Small intestine (tissue), 7 donors: ENCODE data around the gene SEMA6D. TPM values are rescaled to one million over a fixed set of nuclear protein-coding genes. Genes with fewer than 3 reads are reported as not detected.

ENCODE experiments used
- DNase-seq, 2 donors: peaks; one replicate each; pipeline versions ENCODE4 v3.0.0 to v3.0.0-alpha.2; 2013
- FAIRE-seq: peaks from 2 replicates; lab custom pipeline; 2012; peaks lifted over from hg19 to GRCh38; lab: Jason Lieb, UNC
- H3K27ac ChIP-seq, 3 donors: one replicate each; pipeline ENCODE4 v1.5.1; 2013; ENCODE audit warnings: low read length in 2 of 3, mild to moderate bottlenecking in 2 of 3, control low read depth in 1 of 3, inconsistent platforms in 1 of 3, low read depth in 1 of 3, moderate library complexity in 1 of 3
- H3K27me3 ChIP-seq, 3 donors: one replicate each; pipeline ENCODE4 v1.6.1; 2013; ENCODE audit warnings: low read length in 3 of 3, inconsistent platforms in 1 of 3; ENCODE audit not compliant: control insufficient read depth in 3 of 3, insufficient read depth in 3 of 3
- H3K36me3 ChIP-seq, 3 donors: one replicate each; pipeline ENCODE4 v1.6.1; 2013; ENCODE audit warnings: low read length in 3 of 3, inconsistent platforms in 1 of 3, low read depth in 1 of 3, mild to moderate bottlenecking in 1 of 3, moderate library complexity in 1 of 3; ENCODE audit not compliant: control insufficient read depth in 3 of 3, insufficient read depth in 2 of 3
- H3K4me1 ChIP-seq, 3 donors: one replicate each; pipeline ENCODE4 v1.6.1; 2013; ENCODE audit warnings: low read length in 2 of 3, inconsistent platforms in 1 of 3, low read depth in 1 of 3, mild to moderate bottlenecking in 1 of 3, moderate library complexity in 1 of 3; ENCODE audit not compliant: control insufficient read depth in 3 of 3, insufficient read depth in 2 of 3
- H3K4me3 ChIP-seq, 3 donors: one replicate each; pipeline ENCODE4 v1.5.1; 2013; ENCODE audit warnings: low read length in 3 of 3, control low read depth in 1 of 3, inconsistent platforms in 1 of 3, low read depth in 1 of 3, mild to moderate bottlenecking in 1 of 3, moderate library complexity in 1 of 3
- H3K9me3 ChIP-seq, 2 donors: one replicate each; pipeline ENCODE4 v1.6.1; 2013; ENCODE audit warnings: low read depth in 1 of 2, low read length in 1 of 2; ENCODE audit not compliant: control insufficient read depth in 2 of 2, insufficient read depth in 1 of 2
- WGBS, 3 donors: extraction: QIAGEN DNeasy Blood & Tissue Kit; methylation state at CpG; one replicate each; pipeline ENCODE4 v1.1.7; 2013; 5-methylcytosine and 5-hydroxymethylcytosine counted together
- polyA plus RNA-seq, 4 donors: library from polyadenylated mRNA; stranded (reverse) in 3 of 4; unstranded in 1 of 4; fragments of 200-250 nt in 3 of 4; fragments of 120-200 nt in 1 of 4; gene quantifications; one replicate each; pipeline versions ENCODE4 v1.2.1 to v1.2.3, GENCODE V29; 2013
- donor health status: healthy with polysubstance abuse.
- donor health status: control.
- donor health status: control.
- donor health status: Bipolar disorder and iron deficiency.
- donor health status: healthy.

SEMA6D gene
- polyA plus RNA-seq, 4 donors: 14.6 to 55.6 (median 23.9) TPM

- Histone ChIP-seq H3K9me3 (no peaks in the 10 kb centered on the region), H3K36me3 (peaks cover 21 to 29% (median 27%) of the 10 kb centered on the region in 3 donors), H3K4me1 (no peaks in the 10 kb centered on the region), H3K4me3 (no peak overlapping the region), H3K27me3 (no peaks in the 10 kb centered on the region), H3K27ac (no peak overlapping the region)
- FAIRE-seq (no peak), DNase-seq (no peak)
- 93 to 95% (median 94%) methylated on average over 13 of the region's 13 CpGs for WGBS, 3 donors
These were observed 47.4 kb downstream of the SEMA6D start for GRCh38 chr15:47764666-47765065.

DNA sequence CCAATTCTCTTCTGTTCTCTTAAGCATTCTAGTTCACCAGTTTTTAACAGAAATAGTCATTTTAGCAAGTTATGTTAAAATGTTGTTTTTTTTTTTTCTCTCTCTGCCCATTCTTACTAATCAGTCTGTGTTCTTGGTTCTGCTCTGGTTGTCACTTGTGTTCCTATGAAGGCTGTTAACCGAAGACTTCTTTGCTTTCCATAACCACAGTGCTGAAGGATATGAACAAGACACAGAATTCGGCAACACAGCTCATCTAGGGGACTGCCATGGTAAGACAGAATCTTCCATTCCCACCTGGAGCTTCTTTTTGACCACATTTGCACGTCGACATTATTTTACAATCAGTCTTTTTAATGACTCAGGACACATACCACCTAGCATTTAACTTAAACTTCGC is 49.1 kb downstream of the SEMA6D start:
- no peak for DNase-seq
- no peak for FAIRE-seq
- Histone ChIP-seq H3K4me3 (no peak overlapping the region), H3K27me3 (no peaks in the 10 kb centered on the region), H3K9me3 (no peaks in the 10 kb centered on the region), H3K36me3 (peaks cover 24 to 36% (median 35%) of the 10 kb centered on the region in 3 donors), H3K4me1 (no peaks in the 10 kb centered on the region), H3K27ac (no peak overlapping the region)
- 87 to 92% (median 88%) methylated on average over 5 of the region's 5 CpGs for WGBS, 3 donors

DNA sequence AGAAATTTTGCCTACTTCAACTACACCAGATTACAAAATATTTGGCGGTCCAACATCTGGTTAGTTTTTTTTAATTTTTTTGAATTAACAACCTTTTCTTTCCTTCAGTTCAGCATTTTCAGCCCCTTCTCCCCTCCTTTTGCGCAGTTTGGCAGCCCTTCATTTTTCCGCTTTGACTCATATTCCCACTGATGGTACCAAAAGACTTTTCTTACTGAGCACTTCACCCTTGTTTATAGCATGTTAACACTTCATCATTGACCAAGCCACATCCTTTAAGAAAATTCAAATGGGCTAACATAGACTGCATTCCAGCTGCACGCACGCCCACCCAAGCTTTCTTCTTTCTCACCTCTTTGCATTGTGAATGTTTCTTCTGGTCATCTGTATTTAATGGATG is 49.7 kb downstream of the SEMA6D start:
- DNase-seq: no peak
- WGBS, 3 donors: 98% methylated on average over 5 of the region's 5 CpGs
- Histone ChIP-seq H3K36me3 (peaks cover 27 to 36% (median 34%) of the 10 kb centered on the region in 3 donors), H3K4me3 (no peak overlapping the region), H3K4me1 (no peaks in the 10 kb centered on the region), H3K27ac (no peak overlapping the region), H3K27me3 (no peaks in the 10 kb centered on the region), H3K9me3 (no peaks in the 10 kb centered on the region)
- no peak for FAIRE-seq

DNA sequence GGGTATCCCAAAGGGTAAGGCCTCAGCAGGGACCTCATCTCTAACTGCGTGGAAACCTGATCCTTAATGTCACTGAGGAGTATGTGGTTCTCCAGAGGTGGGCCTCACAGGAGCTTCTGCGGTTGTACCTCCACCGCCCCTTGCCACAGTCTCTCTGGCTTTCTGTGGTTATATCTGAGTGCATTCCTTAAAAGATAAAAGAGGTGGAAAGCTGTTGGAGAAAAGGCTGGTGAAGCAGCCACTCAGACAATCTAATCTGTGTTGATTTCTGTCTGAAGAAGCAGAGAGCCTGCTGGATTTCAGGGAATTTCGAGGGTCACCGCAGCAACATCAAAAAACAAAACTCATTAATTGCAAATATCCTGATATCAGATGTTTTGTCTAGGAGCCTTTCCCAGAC is 51.4 kb downstream of the SEMA6D start:
- WGBS, 3 donors: 82 to 92% (median 88%) methylated on average over 5 of the region's 5 CpGs
- no peaks in the 10 kb centered on the region for H3K4me1 ChIP-seq
- DNase-seq (no peak), FAIRE-seq (no peak)
- no peak overlapping the region for H3K27ac ChIP-seq
- H3K36me3 ChIP-seq: peaks cover 16 to 33% (median 32%) of the 10 kb centered on the region in 3 donors
- no peak overlapping the region for H3K4me3 ChIP-seq
- H3K9me3 ChIP-seq: no peaks in the 10 kb centered on the region
- H3K27me3 ChIP-seq: no peaks in the 10 kb centered on the region

GRCh38 chr15:47769166-47769565 is 51.9 kb downstream of the SEMA6D start:
- DNase-seq (no peak), FAIRE-seq (no peak)
- H3K27ac ChIP-seq: no peak overlapping the region
- no peaks in the 10 kb centered on the region for H3K4me1 ChIP-seq
- H3K4me3 ChIP-seq: no peak overlapping the region
- H3K36me3 ChIP-seq: peaks cover 13 to 30% (median 27%) of the 10 kb centered on the region in 3 donors
- no peaks in the 10 kb centered on the region for H3K9me3 ChIP-seq
- 28 to 55% (median 44%) methylated on average over 5 of the region's 5 CpGs for WGBS, 3 donors
- H3K27me3 ChIP-seq: no peaks in the 10 kb centered on the region

DNA sequence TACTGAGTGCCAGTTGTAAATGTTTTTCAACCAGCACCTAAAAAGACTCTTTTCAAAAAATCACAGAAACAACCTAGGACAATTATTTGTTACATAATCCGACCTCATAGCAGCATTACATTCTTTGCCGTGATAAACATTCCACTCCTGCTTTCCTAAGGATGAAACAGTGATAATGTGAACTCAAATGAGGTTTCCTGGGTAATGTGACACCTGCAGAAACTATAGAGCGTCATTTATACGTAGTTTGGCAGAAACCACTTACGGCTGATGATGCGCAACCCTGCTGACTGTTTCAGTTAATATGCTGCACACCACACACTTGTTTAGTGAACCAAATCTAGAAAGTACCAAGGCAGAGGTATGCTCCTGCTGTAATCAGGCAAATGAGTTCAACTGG is 55.8 kb downstream of the SEMA6D start:
- FAIRE-seq (no peak), DNase-seq (no peak)
- no peak overlapping the region for H3K4me3 ChIP-seq
- no peaks in the 10 kb centered on the region for H3K4me1 ChIP-seq
- H3K27ac ChIP-seq: no peak overlapping the region
- no peaks in the 10 kb centered on the region for H3K27me3 ChIP-seq
- 78 to 89% (median 86%) methylated on average over 6 of the region's 6 CpGs for WGBS, 3 donors
- H3K36me3 ChIP-seq: peaks cover 10 to 20% (median 13%) of the 10 kb centered on the region in 3 donors
- no peaks in the 10 kb centered on the region for H3K9me3 ChIP-seq

DNA sequence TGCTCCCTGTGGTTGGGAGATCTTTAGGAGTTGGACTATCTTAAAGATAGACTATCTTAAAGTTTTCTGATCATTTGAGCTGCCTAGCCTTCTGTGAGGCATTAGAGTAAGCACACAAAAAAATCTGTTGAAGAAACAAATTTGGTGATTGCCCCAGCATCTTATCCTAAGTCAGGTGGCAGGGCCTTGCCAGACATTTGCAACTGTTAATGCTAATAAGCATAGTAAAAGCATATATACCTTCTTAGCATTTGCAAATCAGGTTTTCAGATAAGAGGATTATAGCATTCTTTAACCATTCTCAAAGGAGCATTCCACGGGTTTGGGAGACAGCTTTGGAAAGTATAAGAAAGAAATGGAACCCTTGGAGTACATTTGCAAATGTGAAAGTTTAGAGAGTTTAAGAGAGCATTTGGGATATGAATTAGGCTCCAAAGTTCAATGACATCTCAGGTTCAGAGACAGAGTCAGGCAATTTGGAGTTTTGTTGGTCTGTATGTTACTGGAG is 61.0 kb downstream of the SEMA6D start:
- no peak overlapping the region for H3K27ac ChIP-seq
- H3K27me3 ChIP-seq: no peaks in the 10 kb centered on the region
- no peak overlapping the region for H3K4me3 ChIP-seq
- DNase-seq (no peak), FAIRE-seq (no peak)
- no peaks in the 10 kb centered on the region for H3K4me1 ChIP-seq
- H3K9me3 ChIP-seq: peaks cover 0 to 2% of the 10 kb centered on the region in 2 donors
- 3 to 36% (median 35%) methylated on average over 1 of the region's 1 CpG for WGBS, 3 donors
- H3K36me3 ChIP-seq: peaks cover 0 to under 1% (median 0%) of the 10 kb centered on the region in 3 donors

DNA sequence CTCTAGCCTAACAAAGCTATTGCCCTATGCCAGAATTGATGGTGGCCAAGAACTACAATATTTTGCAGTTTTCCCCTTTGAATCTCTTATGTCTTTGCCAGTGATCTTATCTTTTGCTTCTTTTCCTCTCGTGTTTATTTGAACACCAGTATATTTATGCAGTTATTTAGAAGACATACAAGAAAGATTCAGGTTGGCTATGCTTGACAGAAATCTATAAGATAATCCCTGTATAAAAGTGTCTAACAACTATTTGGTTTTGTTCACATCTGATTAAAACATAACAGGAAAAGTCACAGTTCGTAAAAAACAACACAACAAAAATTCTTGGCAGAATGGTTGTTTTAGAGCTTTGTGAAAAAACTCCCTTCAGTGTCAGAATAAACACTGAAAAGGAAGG is 63.7 kb downstream of the SEMA6D start:
- Histone ChIP-seq H3K4me3 (no peak overlapping the region), H3K27me3 (no peaks in the 10 kb centered on the region), H3K9me3 (peaks cover 0 to 7% of the 10 kb centered on the region in 2 donors), H3K27ac (no peak overlapping the region), H3K36me3 (no peaks in the 10 kb centered on the region), H3K4me1 (no peaks in the 10 kb centered on the region)
- WGBS, 3 donors: 56 to 72% (median 61%) methylated on average over 2 of the region's 2 CpGs
- no peak for FAIRE-seq
- no peak for DNase-seq

GRCh38 chr15:47781527-47781926 is 64.2 kb downstream of the SEMA6D start:
- Histone ChIP-seq H3K27me3 (no peaks in the 10 kb centered on the region), H3K4me1 (no peaks in the 10 kb centered on the region), H3K4me3 (no peak overlapping the region), H3K9me3 (peaks cover 0 to 7% of the 10 kb centered on the region in 2 donors), H3K36me3 (no peaks in the 10 kb centered on the region), H3K27ac (no peak overlapping the region)
- no peak for FAIRE-seq
- WGBS, 3 donors: 47 to 56% (median 50%) methylated on average over 3 of the region's 3 CpGs
- DNase-seq: no peak
